ENCODE measurements around the gene MAP3K7CL.
"Not testable (repeated sequence)": the region's sequence is repeated elsewhere in the genome, so short reads cannot be mapped to it uniquely, and the experiment has no call there.

The MAP3K7CL gene

GRCh38 chr21:29133241-29133640 lies 2.8 kb downstream of the MAP3K7CL start:
- DNase-seq (ENCODE audit: low read depth in 2 of 2, low spot score in 1 of 2) = no peak

GRCh38 chr21:29133796-29134195 lies 3.4 kb downstream of the MAP3K7CL start:
- DNase-seq (ENCODE audit: low read depth in 2 of 2, low spot score in 1 of 2) = no peak

- DNase-seq (ENCODE audit: low read depth in 2 of 2, low spot score in 1 of 2) = no peak
Measured at GRCh38 chr21:29135481-29135880, 5.0 kb downstream of the MAP3K7CL start.

GRCh38 chr21:29136033-29136432 lies 5.6 kb downstream of the MAP3K7CL start:
- DNase-seq (ENCODE audit: low read depth in 2 of 2, low spot score in 1 of 2) = no peak

GRCh38 chr21:29144736-29145353 lies 14.4 kb downstream of the MAP3K7CL start:
- no peak for DNase-seq (ENCODE audit: low read depth in 2 of 2, low spot score in 1 of 2)

- no peak for DNase-seq (ENCODE audit: low read depth in 2 of 2, low spot score in 1 of 2)
Measured at GRCh38 chr21:29145354-29145782, 14.9 kb downstream of the MAP3K7CL start.

- no peak for DNase-seq (ENCODE audit: low read depth in 2 of 2, low spot score in 1 of 2)
Measured at GRCh38 chr21:29145852-29146453, 15.5 kb downstream of the MAP3K7CL start.

GRCh38 chr21:29146726-29147125 lies 16.3 kb downstream of the MAP3K7CL start:
- no peak for DNase-seq (ENCODE audit: low read depth in 2 of 2, low spot score in 1 of 2)

GRCh38 chr21:29148530-29148929 lies 18.1 kb downstream of the MAP3K7CL start:
- no peak for DNase-seq (ENCODE audit: low read depth in 2 of 2, low spot score in 1 of 2)

GRCh38 chr21:29149808-29150425 lies 19.5 kb downstream of the MAP3K7CL start:
- DNase-seq (ENCODE audit: low read depth in 2 of 2, low spot score in 1 of 2) = no peak

GRCh38 chr21:29151931-29152330 lies 21.5 kb downstream of the MAP3K7CL start:
- no peak for DNase-seq (ENCODE audit: low read depth in 2 of 2, low spot score in 1 of 2)

GRCh38 chr21:29152916-29153315 lies 22.5 kb downstream of the MAP3K7CL start:
- DNase-seq (ENCODE audit: low read depth in 2 of 2, low spot score in 1 of 2) = no peak

- DNase-seq (ENCODE audit: low read depth in 2 of 2, low spot score in 1 of 2) = no peak
Measured at GRCh38 chr21:29154270-29154669, 23.8 kb downstream of the MAP3K7CL start.

- no peak for DNase-seq (ENCODE audit: low read depth in 2 of 2, low spot score in 1 of 2)
Measured at GRCh38 chr21:29155118-29155932, 24.9 kb downstream of the MAP3K7CL start.

- DNase-seq (ENCODE audit: low read depth in 2 of 2, low spot score in 1 of 2) = no peak
Measured at GRCh38 chr21:29155933-29156260, 25.5 kb downstream of the MAP3K7CL start.

- DNase-seq (ENCODE audit: low read depth in 2 of 2, low spot score in 1 of 2) = no peak
Measured at GRCh38 chr21:29157080-29157479, 26.6 kb downstream of the MAP3K7CL start.

- DNase-seq (ENCODE audit: low read depth in 2 of 2, low spot score in 1 of 2) = no peak
Measured at GRCh38 chr21:29159842-29160241, 29.4 kb downstream of the MAP3K7CL start.

GRCh38 chr21:29162825-29163224 lies 32.4 kb downstream of the MAP3K7CL start:
- not testable (repeated sequence) for DNase-seq (ENCODE audit: low read depth in 2 of 2, low spot score in 1 of 2)

GRCh38 chr21:29163341-29164115 lies 33.1 kb downstream of the MAP3K7CL start:
- no peak for DNase-seq (ENCODE audit: low read depth in 2 of 2, low spot score in 1 of 2)

GRCh38 chr21:29164323-29164942 lies 34.0 kb downstream of the MAP3K7CL start:
- no peak for DNase-seq (ENCODE audit: low read depth in 2 of 2, low spot score in 1 of 2)

- DNase-seq (ENCODE audit: low read depth in 2 of 2, low spot score in 1 of 2) = no peak
Measured at GRCh38 chr21:29166323-29166722, 35.9 kb downstream of the MAP3K7CL start.

All from stimulated activated CD8-positive, alpha-beta memory T cell treated with anti-CD3 and anti-CD28 coated beads, Interleukin-4, amount 100 ng/mL, for 1 hour (primary cell).